Gastroesophageal sphincter (tissue), 3 donors: ENCODE results near the gene PIGL.

Experiments used
- EP300 ChIP-seq: sonication (generic); formaldehyde crosslinking; IDR thresholded peaks from one replicate; pipeline ENCODE4 v1.6.1; 2017; ENCODE audit warnings: antibody characterized with exemption, mild to moderate bottlenecking
- POLR2A ChIP-seq, 2 donors: fragments of 450-650 bp; IDR thresholded peaks; one replicate each; pipeline ENCODE4 v1.6.1; 2017; ENCODE audit warnings: antibody characterized with exemption in 2 of 2, mild to moderate bottlenecking in 2 of 2, moderate library complexity in 1 of 2
- POLR2AphosphoS5 ChIP-seq: sonication (generic); formaldehyde crosslinking; IDR thresholded peaks from one replicate; pipeline ENCODE4 v1.6.1; 2017; ENCODE audit warnings: antibody characterized with exemption
- TF ChIP-seq, protein P1 (sequence below), 4 experiments: fragments of 200-600 bp in 2 of 4; fragments of 450-650 bp in 2 of 4; sonication (generic) in 1 of 4; IDR thresholded peaks; one replicate each; pipeline ENCODE4 v1.5.1; 2017 to 2019; ENCODE audit warnings: antibody characterized with exemption in 4 of 4, mild to moderate bottlenecking in 2 of 4, moderate library complexity in 2 of 4

DNA sequence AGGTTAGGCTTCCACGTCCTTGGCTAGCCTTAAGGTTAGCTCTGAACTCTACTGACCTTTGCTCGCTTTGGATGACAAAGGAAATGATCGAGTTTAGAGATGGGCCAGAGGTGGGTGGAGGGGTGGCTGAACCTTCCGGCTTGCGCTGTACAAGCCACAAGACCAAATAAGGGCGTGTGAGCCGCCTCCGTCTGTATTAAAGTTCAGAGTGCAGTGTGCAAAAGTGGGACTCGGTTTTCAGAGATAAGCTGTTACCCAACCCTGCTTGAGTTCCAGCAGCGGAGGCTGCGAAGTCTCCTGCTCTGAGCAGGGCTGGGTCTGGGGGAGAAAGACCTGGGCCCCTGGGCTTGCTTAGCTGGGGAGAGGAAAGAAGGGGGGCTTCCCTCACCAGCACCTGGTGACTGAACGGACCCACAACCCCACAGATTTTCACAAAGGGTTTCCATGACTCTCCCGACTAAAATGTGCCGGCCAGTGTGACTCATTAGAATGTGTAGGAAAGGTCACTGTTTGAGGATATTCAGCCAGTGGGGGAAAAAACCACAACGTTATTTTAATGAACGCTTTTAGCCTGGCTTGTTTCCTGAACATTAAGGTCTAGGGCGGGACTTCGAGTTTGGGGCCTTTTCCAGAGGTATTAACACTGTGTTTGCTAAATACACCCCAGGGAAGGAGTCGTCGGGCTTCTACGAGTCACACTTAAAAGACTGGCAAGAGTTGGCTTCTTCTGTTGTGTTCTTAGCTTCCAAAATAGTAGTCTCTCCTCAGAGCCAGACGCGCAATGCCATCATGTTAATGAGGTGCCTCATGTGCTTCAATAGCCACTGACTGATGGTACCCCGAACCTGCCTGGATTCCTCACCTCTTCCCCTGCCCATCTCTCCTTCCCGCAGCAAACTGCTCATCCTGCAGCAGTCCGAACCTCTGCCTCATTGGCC lies 69.3 kb downstream of the PIGL start:
- TF ChIP-seq POLR2AphosphoS5 (peak; percentile 83), EP300 (no peak), POLR2A (IDR thresholded peaks at IDR 0.05) (peak in 1 of 2 donors; percentile 32)
- TF ChIP-seq, protein P1, sequence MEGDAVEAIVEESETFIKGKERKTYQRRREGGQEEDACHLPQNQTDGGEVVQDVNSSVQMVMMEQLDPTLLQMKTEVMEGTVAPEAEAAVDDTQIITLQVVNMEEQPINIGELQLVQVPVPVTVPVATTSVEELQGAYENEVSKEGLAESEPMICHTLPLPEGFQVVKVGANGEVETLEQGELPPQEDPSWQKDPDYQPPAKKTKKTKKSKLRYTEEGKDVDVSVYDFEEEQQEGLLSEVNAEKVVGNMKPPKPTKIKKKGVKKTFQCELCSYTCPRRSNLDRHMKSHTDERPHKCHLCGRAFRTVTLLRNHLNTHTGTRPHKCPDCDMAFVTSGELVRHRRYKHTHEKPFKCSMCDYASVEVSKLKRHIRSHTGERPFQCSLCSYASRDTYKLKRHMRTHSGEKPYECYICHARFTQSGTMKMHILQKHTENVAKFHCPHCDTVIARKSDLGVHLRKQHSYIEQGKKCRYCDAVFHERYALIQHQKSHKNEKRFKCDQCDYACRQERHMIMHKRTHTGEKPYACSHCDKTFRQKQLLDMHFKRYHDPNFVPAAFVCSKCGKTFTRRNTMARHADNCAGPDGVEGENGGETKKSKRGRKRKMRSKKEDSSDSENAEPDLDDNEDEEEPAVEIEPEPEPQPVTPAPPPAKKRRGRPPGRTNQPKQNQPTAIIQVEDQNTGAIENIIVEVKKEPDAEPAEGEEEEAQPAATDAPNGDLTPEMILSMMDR (IDR thresholded peaks at IDR 0.05) = peak in 1 of 4 experiments; percentile 30
